B cell (primary cell): ENCODE measurements around the gene ZNF358. TPM values are rescaled to one million over a fixed set of nuclear protein-coding genes. Genes with fewer than 3 reads are reported as not detected.

ENCODE experiments used
- ATAC-seq: fragments of 200-7000 bp; cut with Tn5 transposase; one replicate; pipeline ENCODE4 v1.10.0; 2021; ENCODE audit warnings: low read depth, mild to moderate bottlenecking, moderate number of reproducible peaks, moderate library complexity
- CTCF ChIA-PET: fragments of 350-600 bp; sonication (Branson Sonifier 250); formaldehyde crosslinking; loops from one replicate; lab custom pipeline; 2021; ENCODE audit warnings: antibody characterized with exemption, inconsistent platforms; lab: Charles Lee
- POLR2A ChIA-PET: fragments of 350-600 bp; sonication (Branson Sonifier 250); formaldehyde crosslinking; loops from one replicate; lab custom pipeline; 2021; ENCODE audit warnings: antibody characterized with exemption; lab: Charles Lee
- DNase-seq: peaks from one replicate; pipeline ENCODE4 v3.0.0; 2013
- H2AFZ ChIP-seq: 2 replicates; pipeline ENCODE4 v1.6.1; 2012; ENCODE audit warnings: mild to moderate bottlenecking, low read depth, low read length; ENCODE audit not compliant: insufficient read depth, poor library complexity, severe bottlenecking
- H3K27ac ChIP-seq, 2 donors: 1 replicate in 1 of 2; 2 replicates in 1 of 2; pipeline ENCODE4 v1.5.1; 2012 to 2013; ENCODE audit warnings: low read length in 2 of 2, mild to moderate bottlenecking in 2 of 2, moderate library complexity in 1 of 2
- H3K27me3 ChIP-seq, 4 experiments: fragments of 200-600 bp in 1 of 4; sonication (generic) in 1 of 4; replicated peaks in 1 of 4; 1 replicate in 2 of 4; 2 replicates in 2 of 4; pipeline versions ENCODE4 v1.6.1 to v1.7.0; 2013 to 2016; ENCODE audit warnings: low read length in 3 of 4, mild to moderate bottlenecking in 2 of 4, mixed read lengths in 1 of 4, moderate library complexity in 1 of 4; ENCODE audit not compliant: insufficient read depth in 4 of 4, control insufficient read depth in 3 of 4; ENCODE audit errors: control extremely low read depth in 1 of 4
- H3K36me3 ChIP-seq, 2 experiments: replicated peaks in 1 of 2; 1 replicate in 1 of 2; 2 replicates in 1 of 2; pipeline versions ENCODE4 v1.6.1 to v1.7.1; 2013; ENCODE audit warnings: low read length in 1 of 2; ENCODE audit not compliant: insufficient read depth in 2 of 2, control insufficient read depth in 1 of 2; ENCODE audit errors: control extremely low read depth in 1 of 2, extremely low read depth in 1 of 2
- H3K4me1 ChIP-seq, 2 donors: fragments of 200-600 bp in 1 of 2; sonication (generic) in 1 of 2; 1 replicate in 1 of 2; 2 replicates in 1 of 2; pipeline versions ENCODE4 v1.5.1 to v1.6.1; 2013 to 2017; ENCODE audit warnings: low read length in 2 of 2; ENCODE audit not compliant: control insufficient read depth in 2 of 2, insufficient read depth in 2 of 2
- H3K4me2 ChIP-seq: replicated peaks from 2 replicates; pipeline ENCODE3; 2012; ENCODE audit warnings: mild to moderate bottlenecking, low read depth, low read length; ENCODE audit not compliant: poor library complexity, severe bottlenecking
- H3K4me3 ChIP-seq, 5 experiments: fragments of 200-600 bp in 1 of 5; sonication (generic) in 1 of 5; 1 replicate in 3 of 5; 2 replicates in 2 of 5; pipeline versions ENCODE4 v1.5.1 to v1.7.0; 2011 to 2016; ENCODE audit warnings: low read length in 4 of 5, mild to moderate bottlenecking in 4 of 5, low read depth in 2 of 5, control low read depth in 1 of 5, moderate library complexity in 1 of 5; ENCODE audit not compliant: insufficient read depth in 1 of 5; ENCODE audit errors: control extremely low read depth in 1 of 5, extremely low read depth in 1 of 5
- H3K79me2 ChIP-seq: fragments of 200-600 bp; sonication (generic); one replicate; pipeline ENCODE4 v1.6.0; 2016; ENCODE audit warnings: low read length; ENCODE audit not compliant: control insufficient read depth, insufficient read depth
- H3K9ac ChIP-seq: fragments of 200-600 bp; sonication (generic); 2 replicates; pipeline ENCODE4 v1.6.1; 2017; ENCODE audit warnings: mild to moderate bottlenecking, low read length, moderate library complexity
- H3K9me3 ChIP-seq, 3 donors: one replicate each; pipeline versions ENCODE4 v1.6.1 to v1.7.1; 2013; ENCODE audit warnings: low read length in 2 of 3; ENCODE audit not compliant: control insufficient read depth in 2 of 3, insufficient read depth in 1 of 3; ENCODE audit errors: control extremely low read depth in 1 of 3
- H4K20me1 ChIP-seq: 2 replicates; pipeline ENCODE4 v1.6.0; 2012; ENCODE audit warnings: mild to moderate bottlenecking, low read length; ENCODE audit not compliant: insufficient read depth, control insufficient read depth, poor library complexity, severe bottlenecking
- H3K27ac Mint-ChIP-seq: one replicate; pipeline ENCODE4 v1.8.0; 2021; ENCODE audit warnings: mixed read lengths
- H3K27me3 Mint-ChIP-seq: one replicate; pipeline ENCODE4 v1.8.0; 2021; ENCODE audit warnings: mixed read lengths
- H3K4me1 Mint-ChIP-seq: one replicate; pipeline ENCODE4 v1.8.0; 2021; ENCODE audit warnings: mixed read lengths
- H3K4me3 Mint-ChIP-seq: one replicate; pipeline ENCODE4 v1.8.0; 2021; ENCODE audit warnings: mixed read lengths
- H3K9me3 Mint-ChIP-seq: one replicate; pipeline ENCODE4 v1.8.0; 2022; ENCODE audit warnings: mixed read lengths; ENCODE audit not compliant: insufficient read depth
- CTCF ChIP-seq: fragments of 200-600 bp; IDR thresholded peaks from one replicate; pipeline ENCODE4 v1.8.0; 2022; ENCODE audit warnings: antibody characterized with exemption, mild to moderate bottlenecking
- EZH2 ChIP-seq: IDR thresholded peaks from 2 replicates; pipeline ENCODE4 v1.6.1; 2012; ENCODE audit warnings: borderline replicate concordance, low read depth, mild to moderate bottlenecking, moderate library complexity, low read length; ENCODE audit not compliant: insufficient read depth, poor library complexity, severe bottlenecking
- WGBS: methylation state at CpG from one replicate; pipeline ENCODE4 v1.1.5; 2013; ENCODE audit warnings: missing lambda C conversion rate; ENCODE audit not compliant: insufficient coverage; 5-methylcytosine and 5-hydroxymethylcytosine counted together
- intact Hi-C: fragments of 100-400 bp; cut with micrococcal nuclease; formaldehyde crosslinking; loops from one replicate; pipeline ENCODE4 v1.10.0; 2022
- polyA plus RNA-seq: library from polyadenylated mRNA; depleted of rRNA; stranded (reverse); fragments of >200 nt; gene quantifications from 2 replicates; pipeline ENCODE4 v1.2.3, GENCODE V29; 2012
- total RNA-seq, 2 donors: library from RNA; stranded (reverse); fragments of 120-200 nt in 1 of 2; gene quantifications; 1 replicate in 1 of 2; 2 replicates in 1 of 2; pipeline versions ENCODE4 v1.2.3 to v1.2.4, GENCODE V29; 2013 to 2022

ZNF358 gene
- total and polyA plus RNA-seq, 2 donors (not counting 1 experiment from before 2014, with no cell fraction given) = 8.5 to 17.5 TPM

DNA sequence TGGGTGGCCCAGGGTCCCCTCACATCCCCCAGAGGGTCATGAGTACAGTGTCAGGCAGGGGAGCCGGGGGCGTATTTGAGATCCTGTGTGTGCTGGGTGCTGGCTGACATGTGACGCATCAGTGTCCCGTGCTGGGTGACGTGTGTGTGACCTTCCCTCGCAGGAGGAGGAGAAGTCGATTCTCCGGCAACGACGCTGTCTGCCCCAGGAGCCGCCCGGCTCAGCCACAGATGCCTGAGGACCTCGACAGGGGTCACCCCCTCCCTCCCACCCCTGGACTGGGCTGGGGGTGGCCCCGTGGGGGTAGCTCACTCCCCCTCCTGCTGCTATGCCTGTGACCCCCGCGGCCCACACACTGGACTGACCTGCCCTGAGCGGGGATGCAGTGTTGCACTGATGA lies 45.4 kb downstream of the ZNF358 start:
- no peaks in the 10 kb centered on the region for H3K4me1 ChIP-seq
- no peaks in the 10 kb centered on the region for H3K79me2 ChIP-seq
- H3K4me3 ChIP-seq = no peak overlapping the region
- no peaks in the 10 kb centered on the region for H3K27me3 ChIP-seq
- H4K20me1 ChIP-seq = no peaks in the 10 kb centered on the region
- H3K27ac Mint-ChIP-seq = no peak overlapping the region
- no peak overlapping the region for H3K4me3 Mint-ChIP-seq
- peaks cover 0 to 7% (median 0%) of the 10 kb centered on the region in 3 donors for H3K9me3 ChIP-seq
- H3K9ac ChIP-seq = no peak overlapping the region
- H3K27ac ChIP-seq = no peak overlapping the region
- ATAC-seq (no peak), DNase-seq (no peak)
- no peaks in the 10 kb centered on the region for H3K27me3 Mint-ChIP-seq
- intact Hi-C loops = no loop called here
- no peak overlapping the region for H3K4me2 ChIP-seq
- peaks cover 0 to 33% of the 10 kb centered on the region in 2 experiments for H3K36me3 ChIP-seq
- TF ChIP-seq CTCF (no peak), EZH2 (no peak)
- ChIA-PET CTCF (no interaction called here), POLR2A (no interaction called here)
- no peaks in the 10 kb centered on the region for H3K4me1 Mint-ChIP-seq
- WGBS = 98% methylated on average over 12 of the region's 17 CpGs
- peaks cover 4% of the 10 kb centered on the region for H3K9me3 Mint-ChIP-seq
- H2AFZ ChIP-seq = no peak overlapping the region

DNA sequence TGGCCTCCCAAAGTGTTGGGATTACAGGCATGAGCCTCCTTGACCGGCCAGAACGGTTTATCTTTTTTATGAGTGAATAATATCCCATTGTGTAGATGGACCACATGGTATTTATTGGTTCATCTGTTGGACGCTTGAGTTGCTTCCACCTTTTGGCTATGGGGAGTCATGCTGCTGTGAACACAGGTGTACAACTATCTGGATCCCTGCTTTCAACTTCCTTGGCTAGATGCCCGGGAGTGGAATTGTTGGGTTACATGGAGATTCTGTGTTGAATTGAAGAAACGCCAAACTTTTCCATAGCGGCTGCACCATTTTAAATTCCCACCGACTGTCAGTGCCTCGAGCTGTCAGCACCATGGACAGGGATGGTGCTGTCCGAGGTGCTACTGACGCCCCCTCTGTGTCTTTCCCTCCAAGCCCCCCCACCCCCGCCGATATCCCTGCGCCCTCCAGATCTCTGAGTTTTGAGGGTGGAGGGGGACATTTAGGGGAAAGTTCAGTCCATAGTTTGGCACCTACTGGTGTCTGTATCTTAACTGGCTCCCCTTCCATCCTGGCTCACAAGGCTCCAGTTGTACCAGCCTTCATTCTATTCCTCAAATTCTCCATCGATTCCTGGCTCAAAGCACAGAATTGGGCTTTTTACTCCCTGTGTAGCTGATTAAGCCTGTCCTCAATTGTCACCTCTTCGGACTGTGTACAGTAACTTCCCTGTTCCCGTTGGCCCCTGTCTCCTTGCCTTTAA lies 46.9 kb downstream of the ZNF358 start:
- intact Hi-C loops = no loop called here
- no peaks in the 10 kb centered on the region for H4K20me1 ChIP-seq
- no peak overlapping the region for H2AFZ ChIP-seq
- H3K4me1 ChIP-seq = no peaks in the 10 kb centered on the region
- 80% methylated on average over 4 of the region's 16 CpGs for WGBS
- H3K4me3 ChIP-seq = no peak overlapping the region
- H3K9me3 ChIP-seq = peaks cover 0 to 7% (median 0%) of the 10 kb centered on the region in 3 donors
- Mint-ChIP-seq H3K4me1 (no peaks in the 10 kb centered on the region), H3K27me3 (no peaks in the 10 kb centered on the region), H3K4me3 (no peak overlapping the region), H3K27ac (no peak overlapping the region), H3K9me3 (peaks cover 4% of the 10 kb centered on the region)
- H3K36me3 ChIP-seq = peaks cover 0 to 21% of the 10 kb centered on the region in 2 experiments
- no peaks in the 10 kb centered on the region for H3K79me2 ChIP-seq
- TF ChIP-seq EZH2 = no peak
- no peak for TF ChIP-seq CTCF
- ChIA-PET CTCF (interaction anchor here (0.6 kb wide), 1 partner anchor 274 kb away, joined by 3 read pairs; no protein-coding TSS in a partner anchor), POLR2A (interaction anchor here (0.6 kb wide), 1 partner anchor 10 kb away, joined by 3 read pairs; no protein-coding TSS in a partner anchor)
- H3K27me3 ChIP-seq = no peaks in the 10 kb centered on the region
- ATAC-seq = no peak
- no peak overlapping the region for H3K4me2 ChIP-seq
- H3K27ac ChIP-seq = no peak overlapping the region
- no peak overlapping the region for H3K9ac ChIP-seq
- peak; percentile 19 for DNase-seq
